SK-N-SH (cell line): Measurements from ENCODE around the gene TPST2. TPM values are rescaled to one million over a fixed set of nuclear protein-coding genes. Genes with fewer than 3 reads are reported as not detected.

ENCODE experiments used
- CTCF ChIA-PET: fragments of 300-600, 350-600 bp; formaldehyde crosslinking; extraction: SDS; loops from one replicate; lab custom pipeline; 2021; lab: Yijun Ruan, JAX
- POLR2A ChIA-PET: fragments of 350-600 bp; sonication (Branson Sonifier 250); formaldehyde crosslinking; extraction: SDS; loops from one replicate; lab custom pipeline; 2020; ENCODE audit warnings: antibody characterized with exemption, inconsistent platforms; lab: Yijun Ruan, JAX
- DNase-seq: peaks from one replicate; pipeline ENCODE4 v3.0.0; 2012
- H2AFZ ChIP-seq: fragments of 200-600 bp; sonication (generic); 2 replicates; pipeline ENCODE4 v1.8.1; 2016; ENCODE audit warnings: antibody characterized with exemption, mild to moderate bottlenecking, low read depth
- H3F3A ChIP-seq: fragments of 200-600 bp; sonication (generic); replicated peaks from 2 replicates; pipeline ENCODE3; 2016; ENCODE audit warnings: antibody characterized with exemption, mild to moderate bottlenecking; ENCODE audit not compliant: insufficient read depth
- H3K27ac ChIP-seq, 2 experiments: fragments of 200-500 bp in 1 of 2; fragments of 200-600 bp in 1 of 2; sonication (Bioruptor generic) in 1 of 2; sonication (generic), shearing (Covaris generic) in 1 of 2; 2 replicates each; pipeline versions ENCODE4 v1.5.1 to v1.6.1; 2014 to 2016; ENCODE audit warnings: low read depth in 2 of 2, inconsistent platforms in 1 of 2, low read length in 1 of 2, mild to moderate bottlenecking in 1 of 2, mixed read lengths in 1 of 2
- H3K27me3 ChIP-seq: fragments of 200-600 bp; sonication (generic), shearing (Covaris generic); 2 replicates; pipeline ENCODE4 v1.6.1; 2016; ENCODE audit warnings: mixed run types; ENCODE audit not compliant: insufficient read depth
- H3K36me3 ChIP-seq, 2 experiments: fragments of 200-500 bp in 1 of 2; fragments of 200-600 bp in 1 of 2; sonication (Bioruptor generic) in 1 of 2; sonication (generic) in 1 of 2; replicated peaks in 1 of 2; 2 replicates each; pipeline versions ENCODE3 to v1.5.1; 2014 to 2016; ENCODE audit warnings: low read length in 1 of 2, mild to moderate bottlenecking in 1 of 2; ENCODE audit not compliant: insufficient read depth in 2 of 2, control insufficient read depth in 1 of 2
- H3K4me1 ChIP-seq, 2 experiments: fragments of 200-500 bp in 1 of 2; fragments of 200-600 bp in 1 of 2; sonication (Bioruptor generic) in 1 of 2; sonication (generic), shearing (Covaris generic) in 1 of 2; 2 replicates each; pipeline versions ENCODE4 v1.5.1 to v1.6.1; 2014 to 2016; ENCODE audit warnings: low read depth in 1 of 2, low read length in 1 of 2, mixed run types in 1 of 2; ENCODE audit not compliant: insufficient read depth in 2 of 2, control insufficient read depth in 1 of 2
- H3K4me2 ChIP-seq: fragments of 200-600 bp; sonication (generic), shearing (Covaris generic); 2 replicates; pipeline ENCODE4 v1.6.1; 2017; ENCODE audit warnings: mixed run types
- H3K4me3 ChIP-seq, 2 experiments: fragments of 200-500 bp in 1 of 2; fragments of 200-600 bp in 1 of 2; sonication (Bioruptor generic) in 1 of 2; sonication (generic), shearing (Covaris generic) in 1 of 2; 2 replicates each; pipeline versions ENCODE4 v1.5.1 to v1.8.1; 2014 to 2016; ENCODE audit warnings: low read depth in 2 of 2, inconsistent platforms in 1 of 2, low read length in 1 of 2, mild to moderate bottlenecking in 1 of 2, mixed read lengths in 1 of 2, moderate library complexity in 1 of 2
- H3K79me2 ChIP-seq: fragments of 200-600 bp; sonication (generic); 2 replicates; pipeline ENCODE4 v1.8.1; 2017; ENCODE audit warnings: mild to moderate bottlenecking; ENCODE audit not compliant: insufficient read depth
- H3K9ac ChIP-seq: fragments of 200-600 bp; sonication (generic); 2 replicates; pipeline ENCODE4 v1.6.1; 2017; ENCODE audit warnings: mixed run types
- H3K9me2 ChIP-seq: fragments of 200-600 bp; sonication (generic); 2 replicates; pipeline ENCODE4 v1.6.1; 2017; ENCODE audit warnings: mixed run types
- H3K9me3 ChIP-seq: fragments of 200-600 bp; sonication (generic); 2 replicates; pipeline ENCODE4 v1.6.1; 2017; ENCODE audit warnings: mixed run types, mild to moderate bottlenecking, moderate library complexity
- H4K20me1 ChIP-seq: fragments of 200-600 bp; sonication (generic); 2 replicates; pipeline ENCODE4 v1.6.1; 2017; ENCODE audit warnings: mild to moderate bottlenecking, mixed run types; ENCODE audit not compliant: insufficient read depth
- EP300 ChIP-seq, 2 experiments: IDR thresholded peaks; 2 replicates each; pipeline versions ENCODE4 v1.4.0 to v1.6.1; 2012; ENCODE audit warnings: borderline replicate concordance in 1 of 2, low read depth in 1 of 2, low read length in 1 of 2
- FOXJ3 ChIP-seq: sonication (generic); formaldehyde crosslinking; IDR thresholded peaks from 2 replicates; pipeline ENCODE4 v1.5.1; 2020; ENCODE audit warnings: mild to moderate bottlenecking, missing genetic modification reagents
- FOXM1 ChIP-seq: IDR thresholded peaks from 2 replicates; pipeline ENCODE4 v1.4.0; 2012; ENCODE audit warnings: low read depth, mild to moderate bottlenecking
- GABPA ChIP-seq: IDR thresholded peaks from 2 replicates; pipeline ENCODE4 v1.4.0; 2012; ENCODE audit warnings: low read depth, mild to moderate bottlenecking
- GATA2 ChIP-seq: sonication (generic); formaldehyde crosslinking; IDR thresholded peaks from 2 replicates; pipeline ENCODE4 v1.5.0; 2020; ENCODE audit warnings: mild to moderate bottlenecking, missing genetic modification reagents
- JUND ChIP-seq: IDR thresholded peaks from 2 replicates; pipeline ENCODE4 v1.4.0; 2012
- MEF2A ChIP-seq: IDR thresholded peaks from 2 replicates; pipeline ENCODE4 v1.4.0; 2012; ENCODE audit warnings: low read depth, borderline replicate concordance
- POLR2AphosphoS5 ChIP-seq: IDR thresholded peaks from 2 replicates; pipeline ENCODE4 v1.6.1; 2012; ENCODE audit warnings: low read depth, low read length
- RAD21 ChIP-seq: IDR thresholded peaks from 2 replicates; pipeline ENCODE4 v1.6.1; 2012; ENCODE audit warnings: mild to moderate bottlenecking, low read length
- RFX5 ChIP-seq: IDR thresholded peaks from 2 replicates; pipeline ENCODE4 v1.6.1; 2012; ENCODE audit warnings: mild to moderate bottlenecking, improper control_type of control experiment, low read length
- TAF1 ChIP-seq: IDR thresholded peaks from 2 replicates; pipeline ENCODE4 v1.6.1; 2012; ENCODE audit warnings: low read depth, mild to moderate bottlenecking, low read length, moderate library complexity, borderline replicate concordance
- TEAD4 ChIP-seq: IDR thresholded peaks from 2 replicates; pipeline ENCODE4 v1.4.0; 2012; ENCODE audit warnings: mild to moderate bottlenecking, borderline replicate concordance; ENCODE audit not compliant: insufficient read depth
- USF1 ChIP-seq: IDR thresholded peaks from 2 replicates; pipeline ENCODE4 v1.4.0; 2012; ENCODE audit warnings: low read depth, borderline replicate concordance
- WGBS: methylation state at CpG from one replicate; pipeline ENCODE4 v1.1.6; 2017; ENCODE audit warnings: low lambda C conversion rate; 5-methylcytosine and 5-hydroxymethylcytosine counted together
- polyA plus RNA-seq, 3 experiments: library from polyadenylated mRNA; depleted of rRNA; stranded (reverse); fragments of >200 nt; gene quantifications; 2 replicates each; pipeline ENCODE4 v1.2.3, GENCODE V29; 2012
- TF ChIP-seq, protein P1 (sequence below): IDR thresholded peaks from 2 replicates; pipeline ENCODE4; 2012
- TF ChIP-seq, protein P2 (sequence below): IDR thresholded peaks from 2 replicates; pipeline ENCODE4 v1.4.0; 2012; ENCODE audit warnings: low read depth

The TPST2 gene
- polyA plus RNA-seq, 1 of the 3 experiments (the other 2 are of a cell fraction) = 58.4 TPM

DNA sequence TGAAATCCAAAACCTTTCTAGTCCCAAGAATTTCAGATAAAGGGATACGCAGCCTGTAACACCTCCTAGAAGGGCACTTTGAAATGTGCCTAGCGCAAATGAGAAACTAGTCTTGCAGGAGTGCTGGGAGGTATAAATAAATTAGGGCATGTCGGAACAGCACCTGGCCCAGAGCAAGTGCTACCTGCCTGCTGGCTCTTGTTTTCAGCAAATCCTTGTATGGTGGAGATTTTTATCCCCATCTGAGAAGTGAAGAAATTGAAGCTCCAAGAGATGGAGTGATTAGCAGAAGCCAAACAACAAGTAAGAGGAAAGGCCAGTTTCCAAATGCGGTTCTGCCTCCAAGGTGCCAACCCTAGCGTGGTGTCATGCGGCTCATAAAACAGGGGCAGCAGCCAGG lies 40.9 kb downstream of the TPST2 start:
- Histone ChIP-seq H3F3A (peaks cover 17% of the 10 kb centered on the region), H3K27me3 (no peaks in the 10 kb centered on the region), H2AFZ (no peak overlapping the region), H3K9me3 (no peaks in the 10 kb centered on the region), H3K27ac (no peak overlapping the region), H3K36me3 (no peaks in the 10 kb centered on the region), H3K4me2 (no peak overlapping the region), H3K9ac (no peak overlapping the region), H3K4me3 (no peak overlapping the region), H3K9me2 (no peaks in the 10 kb centered on the region), H3K79me2 (peaks cover 49% of the 10 kb centered on the region)
- WGBS = 89% methylated on average over 6 of the region's 6 CpGs
- DNase-seq = no peak
- POLR2A ChIA-PET = no interaction called here
- TF ChIP-seq EP300 (IDR thresholded peaks at IDR 0.05; ENCODE audit: borderline replicate concordance in 1 of 2, low read depth in 1 of 2, low read length in 1 of 2) = no peak
- TF ChIP-seq JUND = no peak
- no peak for TF ChIP-seq GABPA
- no peak for TF ChIP-seq USF1
- no peak for TF ChIP-seq RAD21
- TF ChIP-seq TAF1 = no peak
- TF ChIP-seq TEAD4 = no peak
- no peak for TF ChIP-seq POLR2AphosphoS5
- TF ChIP-seq, all 33 proteins: peak for 0
- no peaks in the 10 kb centered on the region for H4K20me1 ChIP-seq
- CTCF ChIA-PET = interaction anchor here (1.1 kb wide), 1 partner anchor 36 kb away, joined by 3 read pairs; no protein-coding TSS in a partner anchor
- peaks cover 0 to 25% of the 10 kb centered on the region in 2 experiments; a peak in 3 of 4 replicates for H3K4me1 ChIP-seq

- Histone ChIP-seq H3K79me2 (peaks cover 43% of the 10 kb centered on the region), H3K9me2 (no peaks in the 10 kb centered on the region), H2AFZ (no peak overlapping the region), H4K20me1 (no peaks in the 10 kb centered on the region), H3F3A (peaks cover 13% of the 10 kb centered on the region), H3K9ac (no peak overlapping the region), H3K4me1 (peaks cover 0 to 22% of the 10 kb centered on the region in 2 experiments; a peak in 3 of 4 replicates), H3K9me3 (no peaks in the 10 kb centered on the region), H3K4me3 (no peak overlapping the region), H3K4me2 (no peak overlapping the region), H3K27ac (no peak overlapping the region), H3K27me3 (no peaks in the 10 kb centered on the region), H3K36me3 (no peaks in the 10 kb centered on the region)
- 97% methylated on average over 3 of the region's 3 CpGs for WGBS
- TF ChIP-seq RAD21 (no peak), EP300 (IDR thresholded peaks at IDR 0.05; ENCODE audit: borderline replicate concordance in 1 of 2, low read depth in 1 of 2, low read length in 1 of 2) (no peak), FOXJ3 (no peak), FOXM1 (no peak), JUND (no peak), RFX5 (no peak), GATA2 (no peak), TEAD4 (no peak), MEF2A (no peak)
- TF ChIP-seq, protein P1, sequence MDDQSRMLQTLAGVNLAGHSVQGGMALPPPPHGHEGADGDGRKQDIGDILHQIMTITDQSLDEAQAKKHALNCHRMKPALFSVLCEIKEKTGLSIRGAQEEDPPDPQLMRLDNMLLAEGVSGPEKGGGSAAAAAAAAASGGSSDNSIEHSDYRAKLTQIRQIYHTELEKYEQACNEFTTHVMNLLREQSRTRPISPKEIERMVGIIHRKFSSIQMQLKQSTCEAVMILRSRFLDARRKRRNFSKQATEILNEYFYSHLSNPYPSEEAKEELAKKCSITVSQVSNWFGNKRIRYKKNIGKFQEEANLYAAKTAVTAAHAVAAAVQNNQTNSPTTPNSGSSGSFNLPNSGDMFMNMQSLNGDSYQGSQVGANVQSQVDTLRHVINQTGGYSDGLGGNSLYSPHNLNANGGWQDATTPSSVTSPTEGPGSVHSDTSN = no peak
- TF ChIP-seq, protein P2, sequence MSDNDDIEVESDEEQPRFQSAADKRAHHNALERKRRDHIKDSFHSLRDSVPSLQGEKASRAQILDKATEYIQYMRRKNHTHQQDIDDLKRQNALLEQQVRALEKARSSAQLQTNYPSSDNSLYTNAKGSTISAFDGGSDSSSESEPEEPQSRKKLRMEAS = no peak
- POLR2A ChIA-PET = no interaction called here
- CTCF ChIA-PET = interaction anchor here (0.7 to 1.1 kb wide), 2 partner anchors 37 to 1348 kb away, joined by 3 read pairs; no protein-coding TSS in a partner anchor
- no peak for DNase-seq
These were observed 41.6 kb downstream of the TPST2 start for GRCh38 chr22:26548303-26548702.
